Progenitor cell of endocrine pancreas (in vitro differentiated cells): ENCODE results near the gene NOMO2. TPM values are rescaled to one million over a fixed set of nuclear protein-coding genes. Genes with fewer than 3 reads are reported as not detected.

Experiments used
- microRNA-seq: library from miRNA; unstranded; fragments of <30 nt; microRNA quantifications from one replicate; pipeline ENCODE4 v1.1.0, GENCODE V29; 2020; ENCODE audit warnings: borderline number of aligned reads; ENCODE audit not compliant: unreplicated experiment
- total RNA-seq: library from RNA; stranded (reverse); gene quantifications from 2 replicates; pipeline ENCODE4 v1.2.1, GENCODE V29; 2021

The NOMO2 gene
- total RNA-seq, 1 donor from 2014 or later, result 116 TPM

Small RNA genes within 50 kb of the gene (microRNA-seq; reads per million reads assigned to microRNA genes)
- gene MIR3179-3, result not detected
- gene MIR3179-4, result not detected
- gene MIR3180-3, result not detected
- not detected for gene MIR3670-3
- gene MIR3670-4, result not detected
- gene MIR6770-3, result not detected

Other genes with a start within 250 kb of the NOMO2 start
- 0.34 and 0.93 TPM in 2 replicates for gene NPIPA8, start 225.4 kb downstream of the NOMO2 start, total RNA-seq
- gene RPS15A, start 228.2 kb upstream of the NOMO2 start, total RNA-seq, result 1,546 and 1,550 TPM in 2 replicates
- 176 and 179 TPM in 2 replicates for gene ARL6IP1, start 239.5 kb upstream of the NOMO2 start, total RNA-seq